Measurements from ENCODE around the gene SMARCA2. TPM values are rescaled to one million over a fixed set of nuclear protein-coding genes. Genes with fewer than 3 reads are reported as not detected.

The SMARCA2 gene
- total and polyA plus RNA-seq, 9 of the 15 experiments (the other 6 are each of a cell fraction or from before 2014, with no cell fraction given), result 8.0 to 34.8 (median 25.5) TPM

DNA sequence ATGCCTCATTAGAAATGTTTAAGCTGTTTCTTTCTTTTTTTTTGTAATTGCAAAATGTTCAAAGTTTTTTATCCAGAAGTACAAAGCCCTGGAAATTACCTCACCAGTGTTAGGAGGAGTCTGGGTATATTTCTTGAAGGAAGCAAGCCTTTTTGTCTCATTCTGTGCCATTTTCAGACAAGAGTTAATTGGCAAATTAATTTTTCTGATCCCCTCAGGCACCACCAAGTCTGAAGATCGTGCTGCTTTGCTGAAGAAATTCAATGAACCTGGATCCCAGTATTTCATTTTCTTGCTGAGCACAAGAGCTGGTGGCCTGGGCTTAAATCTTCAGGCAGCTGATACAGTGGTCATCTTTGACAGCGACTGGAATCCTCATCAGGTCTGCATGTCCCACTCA, 94.9 kb downstream of the SMARCA2 start:
- BruUV-seq (replicated peaks), result no TSS peak
- H3K4me1 ChIP-seq (replicated peaks in 1 of 2; ENCODE audit: control insufficient read depth in 2 of 2, insufficient read depth in 2 of 2, low read length in 2 of 2), result no peaks in the 10 kb centered on the region
- WGBS (ENCODE audit: insufficient coverage, low coverage, missing lambda C conversion rate), result 100% methylated on average over 1 of the region's 2 CpGs
- FAIRE-seq (no peak), DNase-seq (ENCODE audit: extremely low read depth in 1 of 4, low spot score in 3 of 4) (no peak), ATAC-seq (no peak)
- no peak overlapping the region for H3K27ac ChIP-seq (ENCODE audit: extremely low read depth, low read depth, low read length)
- H3K79me2 ChIP-seq (ENCODE audit: control insufficient read depth, insufficient read depth, low read length), result no peaks in the 10 kb centered on the region
- no peak overlapping the region for H3K4me3 ChIP-seq
- H3K4me2 ChIP-seq (ENCODE audit: insufficient read depth, low read length), result no peak overlapping the region
- ChIA-PET POLR2A (no interaction called here), CTCF (ENCODE audit: low intra/inter-chr PET ratio) (no interaction called here)
- H3K9me1 ChIP-seq (ENCODE audit: control insufficient read depth, insufficient read depth, low read length), result no peaks in the 10 kb centered on the region
- no peaks in the 10 kb centered on the region for H4K20me1 ChIP-seq (replicated peaks; ENCODE audit: control insufficient read depth, insufficient read depth, low read length)
- no peaks in the 10 kb centered on the region for H3K9me3 ChIP-seq (replicated peaks; ENCODE audit: control insufficient read depth, insufficient read depth, low read depth, low read length)
- H3K36me3 ChIP-seq (ENCODE audit: control insufficient read depth, insufficient read depth, low read length), result peaks cover 13% of the 10 kb centered on the region; the same call in 1 of the 3 replicates
- no peak for TF ChIP-seq TGIF2 (CRISPR knock-in tag; IDR thresholded peaks at IDR 0.05)
- TF ChIP-seq, protein P1, sequence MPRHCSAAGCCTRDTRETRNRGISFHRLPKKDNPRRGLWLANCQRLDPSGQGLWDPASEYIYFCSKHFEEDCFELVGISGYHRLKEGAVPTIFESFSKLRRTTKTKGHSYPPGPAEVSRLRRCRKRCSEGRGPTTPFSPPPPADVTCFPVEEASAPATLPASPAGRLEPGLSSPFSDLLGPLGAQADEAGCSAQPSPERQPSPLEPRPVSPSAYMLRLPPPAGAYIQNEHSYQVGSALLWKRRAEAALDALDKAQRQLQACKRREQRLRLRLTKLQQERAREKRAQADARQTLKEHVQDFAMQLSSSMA (CRISPR knock-in tag; IDR thresholded peaks at IDR 0.05), result no peak
- TF ChIP-seq NFIX (CRISPR knock-in tag; IDR thresholded peaks at IDR 0.05; ENCODE audit: low read depth), result no peak
- TF ChIP-seq ETV1 (tag; conservative IDR thresholded peaks at IDR 0.05; ENCODE audit: low read depth), result no peak
- no peak for TF ChIP-seq DNMT1 (IDR thresholded peaks at IDR 0.05)
- TF ChIP-seq, protein P2, sequence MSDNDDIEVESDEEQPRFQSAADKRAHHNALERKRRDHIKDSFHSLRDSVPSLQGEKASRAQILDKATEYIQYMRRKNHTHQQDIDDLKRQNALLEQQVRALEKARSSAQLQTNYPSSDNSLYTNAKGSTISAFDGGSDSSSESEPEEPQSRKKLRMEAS (CRISPR knock-in tag; IDR thresholded peaks at IDR 0.05), result no peak
- TF ChIP-seq, protein P3, sequence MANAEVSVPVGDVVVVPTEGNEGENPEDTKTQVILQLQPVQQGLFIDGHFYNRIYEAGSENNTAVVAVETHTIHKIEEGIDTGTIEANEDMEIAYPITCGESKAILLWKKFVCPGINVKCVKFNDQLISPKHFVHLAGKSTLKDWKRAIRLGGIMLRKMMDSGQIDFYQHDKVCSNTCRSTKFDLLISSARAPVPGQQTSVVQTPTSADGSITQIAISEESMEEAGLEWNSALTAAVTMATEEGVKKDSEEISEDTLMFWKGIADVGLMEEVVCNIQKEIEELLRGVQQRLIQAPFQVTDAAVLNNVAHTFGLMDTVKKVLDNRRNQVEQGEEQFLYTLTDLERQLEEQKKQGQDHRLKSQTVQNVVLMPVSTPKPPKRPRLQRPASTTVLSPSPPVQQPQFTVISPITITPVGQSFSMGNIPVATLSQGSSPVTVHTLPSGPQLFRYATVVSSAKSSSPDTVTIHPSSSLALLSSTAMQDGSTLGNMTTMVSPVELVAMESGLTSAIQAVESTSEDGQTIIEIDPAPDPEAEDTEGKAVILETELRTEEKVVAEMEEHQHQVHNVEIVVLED (CRISPR knock-in tag; IDR thresholded peaks at IDR 0.05), result no peak
- TF ChIP-seq ZNF75A (CRISPR knock-in tag; IDR thresholded peaks at IDR 0.05), result no peak
- TF ChIP-seq, protein P4, sequence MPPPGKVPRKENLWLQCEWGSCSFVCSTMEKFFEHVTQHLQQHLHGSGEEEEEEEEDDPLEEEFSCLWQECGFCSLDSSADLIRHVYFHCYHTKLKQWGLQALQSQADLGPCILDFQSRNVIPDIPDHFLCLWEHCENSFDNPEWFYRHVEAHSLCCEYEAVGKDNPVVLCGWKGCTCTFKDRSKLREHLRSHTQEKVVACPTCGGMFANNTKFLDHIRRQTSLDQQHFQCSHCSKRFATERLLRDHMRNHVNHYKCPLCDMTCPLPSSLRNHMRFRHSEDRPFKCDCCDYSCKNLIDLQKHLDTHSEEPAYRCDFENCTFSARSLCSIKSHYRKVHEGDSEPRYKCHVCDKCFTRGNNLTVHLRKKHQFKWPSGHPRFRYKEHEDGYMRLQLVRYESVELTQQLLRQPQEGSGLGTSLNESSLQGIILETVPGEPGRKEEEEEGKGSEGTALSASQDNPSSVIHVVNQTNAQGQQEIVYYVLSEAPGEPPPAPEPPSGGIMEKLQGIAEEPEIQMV (tag; conservative IDR thresholded peaks at IDR 0.05; ENCODE audit: low read depth), result no peak
- TF ChIP-seq RBM25 (IDR thresholded peaks at IDR 0.05; ENCODE audit: low read depth, low read length, severe bottlenecking), result no peak
- TF ChIP-seq MCM2 (IDR thresholded peaks at IDR 0.05; ENCODE audit: low read depth), result no peak
- no peak for TF ChIP-seq MIER1 (IDR thresholded peaks at IDR 0.05; ENCODE audit: low read depth)
- TF ChIP-seq KDM5B (IDR thresholded peaks at IDR 0.05; ENCODE audit: insufficient replicate concordance, low read depth, low read length), result no peak
- no peak for TF ChIP-seq ZNF133 (CRISPR knock-in tag; IDR thresholded peaks at IDR 0.05)
- no peak for TF ChIP-seq ZNF3 (CRISPR knock-in tag; IDR thresholded peaks at IDR 0.05)
- no peak for TF ChIP-seq SREBF1 (IDR thresholded peaks at IDR 0.05; ENCODE audit: borderline replicate concordance, low read depth, low read length)
- TF ChIP-seq CBX1 (IDR thresholded peaks at IDR 0.05; ENCODE audit: low read depth), result no peak
- TF ChIP-seq CHD4 (IDR thresholded peaks at IDR 0.05; ENCODE audit: insufficient read depth, insufficient replicate concordance, low read depth, low read length, poor library complexity, severe bottlenecking), result no peak
- in situ Hi-C loops (cut with MboI) (no loop called here), intact Hi-C loops (cut with micrococcal nuclease) (no loop called here)
- no peak overlapping the region for H2AFZ ChIP-seq (ENCODE audit: low read depth, low read length)
- no peaks in the 10 kb centered on the region for H3K27me3 ChIP-seq (ENCODE audit: control insufficient read depth in 2 of 2, insufficient read depth in 2 of 2, low read length in 2 of 2)
- H3K9ac ChIP-seq (ENCODE audit: insufficient read depth in 1 of 2, low read depth in 2 of 2, low read length in 2 of 2), result no peak overlapping the region

Measured in K562 (cell line).